GM21528 (cell line): Measurements from ENCODE around the gene SRSF11.

Source experiments
- ATAC-seq: cut with Tn5 transposase; IDR thresholded peaks from one replicate; pipeline ENCODE4 v1.9.1; 2021; ENCODE audit warnings: mild to moderate bottlenecking, moderate library complexity; ENCODE audit not compliant: unreplicated experiment, low FRiP score

SRSF11 gene

GRCh38 chr1:70220015-70220414 is 1.2 kb upstream of the SRSF11 start:
- no peak for ATAC-seq

- peak; percentile 10 for ATAC-seq
These were observed 503 bp upstream of the SRSF11 start for GRCh38 chr1:70220517-70221237.

- ATAC-seq, result no peak
These were observed 1.6 kb downstream of the SRSF11 start for GRCh38 chr1:70222716-70223235.

GRCh38 chr1:70224954-70225353 is 3.8 kb downstream of the SRSF11 start:
- ATAC-seq, result no peak

- peak; percentile 54 for ATAC-seq
These were observed 6.3 kb downstream of the SRSF11 start for GRCh38 chr1:70227439-70227838.

- no peak for ATAC-seq
These were observed 7.5 kb downstream of the SRSF11 start for GRCh38 chr1:70228670-70229069.

GRCh38 chr1:70231475-70231874 is 10.3 kb downstream of the SRSF11 start:
- no peak for ATAC-seq

GRCh38 chr1:70234733-70235132 is 13.6 kb downstream of the SRSF11 start:
- no peak for ATAC-seq

GRCh38 chr1:70239940-70240339 is 18.8 kb downstream of the SRSF11 start:
- no peak for ATAC-seq

GRCh38 chr1:70247122-70247521 is 25.9 kb downstream of the SRSF11 start:
- ATAC-seq, result no peak

- ATAC-seq, result no peak
These were observed 26.6 kb downstream of the SRSF11 start for GRCh38 chr1:70247768-70248167.

GRCh38 chr1:70248729-70249128 is 27.5 kb downstream of the SRSF11 start:
- ATAC-seq, result no peak

GRCh38 chr1:70256664-70257063 is 35.5 kb downstream of the SRSF11 start:
- no peak for ATAC-seq

- ATAC-seq, result no peak
These were observed 43.7 kb downstream of the SRSF11 start for GRCh38 chr1:70264839-70265238.

GRCh38 chr1:70265946-70266345 is 44.8 kb downstream of the SRSF11 start:
- no peak for ATAC-seq

GRCh38 chr1:70277875-70278274 is 56.7 kb downstream of the SRSF11 start:
- ATAC-seq, result no peak

- no peak for ATAC-seq
These were observed 57.5 kb downstream of the SRSF11 start for GRCh38 chr1:70278710-70279109.

GRCh38 chr1:70284366-70284765 is 63.2 kb downstream of the SRSF11 start:
- no peak for ATAC-seq

GRCh38 chr1:70286453-70286852 is 65.3 kb downstream of the SRSF11 start:
- no peak for ATAC-seq

- no peak for ATAC-seq
These were observed 67.0 kb downstream of the SRSF11 start for GRCh38 chr1:70288166-70288565.

- ATAC-seq, result no peak
These were observed 69.0 kb downstream of the SRSF11 start for GRCh38 chr1:70290218-70290617.

GRCh38 chr1:70293186-70293843 is 72.1 kb downstream of the SRSF11 start:
- no peak for ATAC-seq
